Measurements from ENCODE around the gene DROSHA. TPM values are rescaled to one million over a fixed set of nuclear protein-coding genes. Genes with fewer than 3 reads are reported as not detected.
"Not testable (repeated sequence)": the region's sequence is repeated elsewhere in the genome, so short reads cannot be mapped to it uniquely, and the experiment has no call there.

Gene DROSHA
- total RNA-seq, 2 experiments from 2014 or later: 72.5 to 74.3 TPM

- no peak overlapping the region for H3K27ac Mint-ChIP-seq
- no peaks in the 10 kb centered on the region for H3K9me3 Mint-ChIP-seq
- no peaks in the 10 kb centered on the region for H3K4me1 Mint-ChIP-seq
- no peak overlapping the region for H3K4me3 Mint-ChIP-seq
- no peak for DNase-seq
- peaks cover 6% of the 10 kb centered on the region for H3K27me3 Mint-ChIP-seq
- no peaks in the 10 kb centered on the region for H3K36me3 Mint-ChIP-seq
Observed at GRCh38 chr5:31375999-31376720, 155.7 kb downstream of the DROSHA start.

- Mint-ChIP-seq H3K4me3 (no peak overlapping the region), H3K9me3 (no peaks in the 10 kb centered on the region)
- DNase-seq: no peak
Observed at GRCh38 chr5:31372124-31372523, 159.8 kb downstream of the DROSHA start.

GRCh38 chr5:31366941-31367340 lies 165.0 kb downstream of the DROSHA start:
- Mint-ChIP-seq H3K27me3 (peaks cover 18% of the 10 kb centered on the region), H3K4me1 (no peaks in the 10 kb centered on the region), H3K9me3 (no peaks in the 10 kb centered on the region), H3K36me3 (no peaks in the 10 kb centered on the region), H3K27ac (no peak overlapping the region), H3K4me3 (no peak overlapping the region)
- no peak for DNase-seq

More at GRCh38 chr5:31372124-31372523, 159.8 kb downstream of the DROSHA start:
- no peaks in the 10 kb centered on the region for H3K4me1 Mint-ChIP-seq
- peaks cover 21% of the 10 kb centered on the region for H3K27me3 Mint-ChIP-seq
- H3K27ac Mint-ChIP-seq: no peak overlapping the region
- no peaks in the 10 kb centered on the region for H3K36me3 Mint-ChIP-seq

GRCh38 chr5:31365776-31366175 lies 166.1 kb downstream of the DROSHA start:
- no peaks in the 10 kb centered on the region for H3K36me3 Mint-ChIP-seq

GRCh38 chr5:31364881-31365636 lies 166.8 kb downstream of the DROSHA start:
- no peak for DNase-seq
- no peaks in the 10 kb centered on the region for H3K4me1 Mint-ChIP-seq
- no peak overlapping the region for H3K27ac Mint-ChIP-seq
- peaks cover 20% of the 10 kb centered on the region for H3K27me3 Mint-ChIP-seq
- no peak overlapping the region for H3K4me3 Mint-ChIP-seq
- H3K9me3 Mint-ChIP-seq: no peaks in the 10 kb centered on the region
- no peaks in the 10 kb centered on the region for H3K36me3 Mint-ChIP-seq

More at GRCh38 chr5:31365776-31366175, 166.1 kb downstream of the DROSHA start:
- no peak for DNase-seq
- Mint-ChIP-seq H3K4me3 (no peak overlapping the region), H3K9me3 (no peaks in the 10 kb centered on the region), H3K4me1 (no peaks in the 10 kb centered on the region), H3K27me3 (peaks cover 23% of the 10 kb centered on the region), H3K27ac (no peak overlapping the region)

GRCh38 chr5:31362931-31363568 lies 168.8 kb downstream of the DROSHA start:
- Mint-ChIP-seq H3K4me3 (no peak overlapping the region), H3K9me3 (no peaks in the 10 kb centered on the region), H3K27ac (no peak overlapping the region), H3K4me1 (no peaks in the 10 kb centered on the region), H3K27me3 (peaks cover 11% of the 10 kb centered on the region), H3K36me3 (no peaks in the 10 kb centered on the region)
- no peak for DNase-seq

- H3K36me3 Mint-ChIP-seq: no peaks in the 10 kb centered on the region
- H3K27ac Mint-ChIP-seq: no peak overlapping the region
- H3K9me3 Mint-ChIP-seq: no peaks in the 10 kb centered on the region
- DNase-seq: no peak
- peaks cover 8% of the 10 kb centered on the region for H3K27me3 Mint-ChIP-seq
- no peak overlapping the region for H3K4me3 Mint-ChIP-seq
- H3K4me1 Mint-ChIP-seq: no peaks in the 10 kb centered on the region
Observed at GRCh38 chr5:31362529-31362900, 169.4 kb downstream of the DROSHA start.

- H3K4me1 Mint-ChIP-seq, H3K27me3 Mint-ChIP-seq, H3K36me3 Mint-ChIP-seq: not testable (repeated sequence)
Observed at GRCh38 chr5:31361704-31362528, 170.0 kb downstream of the DROSHA start.

GRCh38 chr5:31361234-31361633 lies 170.7 kb downstream of the DROSHA start:
- Mint-ChIP-seq H3K4me3 (no peak overlapping the region), H3K36me3 (no peaks in the 10 kb centered on the region), H3K27ac (no peak overlapping the region), H3K27me3 (peaks cover 8% of the 10 kb centered on the region), H3K4me1 (no peaks in the 10 kb centered on the region), H3K9me3 (no peaks in the 10 kb centered on the region)
- DNase-seq: no peak

More at GRCh38 chr5:31361704-31362528, 170.0 kb downstream of the DROSHA start:
- H3K27ac Mint-ChIP-seq, DNase-seq, H3K4me3 Mint-ChIP-seq, H3K9me3 Mint-ChIP-seq: not testable (repeated sequence)

- Mint-ChIP-seq H3K4me1 (no peaks in the 10 kb centered on the region), H3K27me3 (peaks cover 8% of the 10 kb centered on the region), H3K4me3 (no peak overlapping the region), H3K9me3 (no peaks in the 10 kb centered on the region), H3K27ac (no peak overlapping the region), H3K36me3 (no peaks in the 10 kb centered on the region)
- DNase-seq: no peak
Observed at GRCh38 chr5:31359839-31360238, 172.1 kb downstream of the DROSHA start.

- Mint-ChIP-seq H3K27ac (no peak overlapping the region), H3K4me3 (no peak overlapping the region), H3K27me3 (peaks cover 8% of the 10 kb centered on the region), H3K4me1 (no peaks in the 10 kb centered on the region), H3K9me3 (no peaks in the 10 kb centered on the region), H3K36me3 (no peaks in the 10 kb centered on the region)
- no peak for DNase-seq
Observed at GRCh38 chr5:31357038-31357437, 174.9 kb downstream of the DROSHA start.

- no peaks in the 10 kb centered on the region for H3K36me3 Mint-ChIP-seq
- peaks cover 15% of the 10 kb centered on the region for H3K27me3 Mint-ChIP-seq
- H3K4me1 Mint-ChIP-seq: no peaks in the 10 kb centered on the region
- H3K27ac Mint-ChIP-seq: no peak overlapping the region
- no peak for DNase-seq
- H3K9me3 Mint-ChIP-seq: no peaks in the 10 kb centered on the region
- no peak overlapping the region for H3K4me3 Mint-ChIP-seq
Observed at GRCh38 chr5:31355337-31355736, 176.6 kb downstream of the DROSHA start.

All from activated naive CD8-positive, alpha-beta T cell treated with anti-CD3 and anti-CD28 coated beads for 36 hours (primary cell).